ENCODE measurements around the gene JADE1. TPM values are rescaled to one million over a fixed set of nuclear protein-coding genes. Genes with fewer than 3 reads are reported as not detected.

The JADE1 gene
- total and polyA plus RNA-seq, 9 of the 15 experiments (the other 6 are each of a cell fraction or from before 2014, with no cell fraction given) = 8.3 to 37.9 (median 24.4) TPM

DNA sequence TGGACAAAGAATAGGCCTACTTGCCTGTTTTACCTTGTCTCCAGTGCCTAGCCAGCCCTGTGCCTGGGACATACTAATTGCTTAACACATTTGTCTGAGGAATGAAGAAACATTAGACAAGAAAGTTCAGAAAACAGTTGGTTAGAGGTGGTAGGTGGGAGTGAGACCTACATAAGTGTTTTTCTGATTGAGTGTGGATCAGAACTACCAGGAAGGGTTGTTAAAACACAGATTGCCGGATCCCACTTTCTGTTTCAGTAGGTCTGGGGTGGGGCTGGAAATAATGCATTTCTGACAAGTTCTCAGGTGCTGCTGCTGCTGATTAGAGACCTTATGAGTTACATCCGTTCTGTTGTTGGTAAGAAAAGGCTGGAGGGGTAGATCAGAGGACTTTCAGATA lies 5.7 kb upstream of the JADE1 start:
- WGBS (ENCODE audit: insufficient coverage, low coverage, missing lambda C conversion rate) = 6% methylated on average over 2 of the region's 2 CpGs
- Histone ChIP-seq H3K9me3 (replicated peaks; ENCODE audit: control insufficient read depth, insufficient read depth, low read depth, low read length) (no peaks in the 10 kb centered on the region), H3K9ac (ENCODE audit: insufficient read depth in 1 of 2, low read depth in 2 of 2, low read length in 2 of 2) (no peak overlapping the region), H4K20me1 (replicated peaks; ENCODE audit: control insufficient read depth, insufficient read depth, low read length) (no peaks in the 10 kb centered on the region), H3K79me2 (ENCODE audit: control insufficient read depth, insufficient read depth, low read length) (no peaks in the 10 kb centered on the region), H3K4me2 (ENCODE audit: insufficient read depth, low read length) (no peak overlapping the region), H3K4me3 (no peak overlapping the region), H2AFZ (ENCODE audit: low read depth, low read length) (no peak overlapping the region), H3K4me1 (replicated peaks in 1 of 2; ENCODE audit: control insufficient read depth in 2 of 2, insufficient read depth in 2 of 2, low read length in 2 of 2) (0 out of 5 replicates have a peak, but pooled peaks cover 0 to 4% of the 10 kb centered on the region in 2 experiments), H3K36me3 (ENCODE audit: control insufficient read depth, insufficient read depth, low read length) (no peaks in the 10 kb centered on the region), H3K27ac (ENCODE audit: extremely low read depth, low read depth, low read length) (no peak overlapping the region), H3K27me3 (ENCODE audit: control insufficient read depth in 2 of 2, insufficient read depth in 2 of 2, low read length in 2 of 2) (no peaks in the 10 kb centered on the region), H3K9me1 (ENCODE audit: control insufficient read depth, insufficient read depth, low read length) (no peaks in the 10 kb centered on the region)
- CTCF ChIA-PET (ENCODE audit: low intra/inter-chr PET ratio) = no interaction called here
- peak; percentile 64 for ATAC-seq
- no peak for FAIRE-seq
- in situ Hi-C loops (cut with MboI) = no loop called here
- intact Hi-C loops (cut with micrococcal nuclease) = loop anchor here (10.0 kb wide), 1 partner anchor 379 kb away; no protein-coding TSS in a partner anchor
- BruUV-seq (replicated peaks) = no TSS peak
- DNase-seq (ENCODE audit: extremely low read depth in 1 of 4, low spot score in 3 of 4) = peak in 1 of 4 experiments; percentile 28
- POLR2A ChIA-PET = interaction anchor here (0.7 kb wide), 1 partner anchor 205 kb away, joined by 3 read pairs; no protein-coding TSS in a partner anchor
- TF ChIP-seq, protein P1, sequence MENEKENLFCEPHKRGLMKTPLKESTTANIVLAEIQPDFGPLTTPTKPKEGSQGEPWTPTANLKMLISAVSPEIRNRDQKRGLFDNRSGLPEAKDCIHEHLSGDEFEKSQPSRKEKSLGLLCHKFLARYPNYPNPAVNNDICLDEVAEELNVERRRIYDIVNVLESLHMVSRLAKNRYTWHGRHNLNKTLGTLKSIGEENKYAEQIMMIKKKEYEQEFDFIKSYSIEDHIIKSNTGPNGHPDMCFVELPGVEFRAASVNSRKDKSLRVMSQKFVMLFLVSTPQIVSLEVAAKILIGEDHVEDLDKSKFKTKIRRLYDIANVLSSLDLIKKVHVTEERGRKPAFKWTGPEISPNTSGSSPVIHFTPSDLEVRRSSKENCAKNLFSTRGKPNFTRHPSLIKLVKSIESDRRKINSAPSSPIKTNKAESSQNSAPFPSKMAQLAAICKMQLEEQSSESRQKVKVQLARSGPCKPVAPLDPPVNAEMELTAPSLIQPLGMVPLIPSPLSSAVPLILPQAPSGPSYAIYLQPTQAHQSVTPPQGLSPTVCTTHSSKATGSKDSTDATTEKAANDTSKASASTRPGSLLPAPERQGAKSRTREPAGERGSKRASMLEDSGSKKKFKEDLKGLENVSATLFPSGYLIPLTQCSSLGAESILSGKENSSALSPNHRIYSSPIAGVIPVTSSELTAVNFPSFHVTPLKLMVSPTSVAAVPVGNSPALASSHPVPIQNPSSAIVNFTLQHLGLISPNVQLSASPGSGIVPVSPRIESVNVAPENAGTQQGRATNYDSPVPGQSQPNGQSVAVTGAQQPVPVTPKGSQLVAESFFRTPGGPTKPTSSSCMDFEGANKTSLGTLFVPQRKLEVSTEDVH (IDR thresholded peaks at IDR 0.05; ENCODE audit: low read depth, partially characterized antibody) = no peak
- TF ChIP-seq IRF1 (CRISPR knock-in tag; IDR thresholded peaks at IDR 0.05; ENCODE audit: borderline replicate concordance) (no peak), POLR2AphosphoS2 (IDR thresholded peaks at IDR 0.05; ENCODE audit: low read length) (no peak), ZNF280B (CRISPR knock-in tag; IDR thresholded peaks at IDR 0.05) (no peak), TAF1 (IDR thresholded peaks at IDR 0.05; ENCODE audit: control insufficient read depth, extremely low read depth, insufficient read depth, low read length, severe bottlenecking) (no peak), TSC22D4 (tag; IDR thresholded peaks at IDR 0.05) (no peak), CBX3 (IDR thresholded peaks at IDR 0.05; ENCODE audit: borderline replicate concordance in 1 of 2, low read length in 2 of 2) (no peak), CBFA2T3 (IDR thresholded peaks at IDR 0.05) (peak; percentile 70), GTF2A2 (tag; IDR thresholded peaks at IDR 0.05) (no peak), ZNF707 (CRISPR knock-in tag; conservative IDR thresholded peaks at IDR 0.05) (no peak), CBX8 (IDR thresholded peaks at IDR 0.05; ENCODE audit: borderline replicate concordance, extremely low read depth, low read depth, low read length, poor library complexity, severe bottlenecking) (no peak), MTA3 (IDR thresholded peaks at IDR 0.05; ENCODE audit: borderline replicate concordance) (no peak), NCOA2 (IDR thresholded peaks at IDR 0.05; ENCODE audit: partially characterized antibody in 2 of 2) (no peak), KDM1A (IDR thresholded peaks at IDR 0.05) (peak in 1 of 2 experiments; percentile 53; a peak in 2 of 4 replicates), KDM2B (CRISPR knock-in tag; IDR thresholded peaks at IDR 0.05) (no peak)
- TF ChIP-seq, protein P2, sequence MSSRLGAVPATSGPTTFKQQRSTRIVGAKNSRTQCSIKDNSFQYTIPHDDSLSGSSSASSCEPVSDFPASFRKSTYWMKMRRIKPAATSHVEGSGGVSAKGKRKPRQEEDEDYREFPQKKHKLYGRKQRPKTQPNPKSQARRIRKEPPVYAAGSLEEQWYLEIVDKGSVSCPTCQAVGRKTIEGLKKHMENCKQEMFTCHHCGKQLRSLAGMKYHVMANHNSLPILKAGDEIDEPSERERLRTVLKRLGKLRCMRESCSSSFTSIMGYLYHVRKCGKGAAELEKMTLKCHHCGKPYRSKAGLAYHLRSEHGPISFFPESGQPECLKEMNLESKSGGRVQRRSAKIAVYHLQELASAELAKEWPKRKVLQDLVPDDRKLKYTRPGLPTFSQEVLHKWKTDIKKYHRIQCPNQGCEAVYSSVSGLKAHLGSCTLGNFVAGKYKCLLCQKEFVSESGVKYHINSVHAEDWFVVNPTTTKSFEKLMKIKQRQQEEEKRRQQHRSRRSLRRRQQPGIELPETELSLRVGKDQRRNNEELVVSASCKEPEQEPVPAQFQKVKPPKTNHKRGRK (tag; IDR thresholded peaks at IDR 0.05) = no peak

Data from K562 (cell line).